WTC11 (cell line): Measurements from ENCODE around the gene MEGF11. TPM values are rescaled to one million over a fixed set of nuclear protein-coding genes. Genes with fewer than 3 reads are reported as not detected.

Experiments
- ATAC-seq: fragments of 200-7000 bp; cut with Tn5 transposase; 2 replicates; pipeline ENCODE4 v1.10.0; 2021; ENCODE audit warnings: mild to moderate bottlenecking, moderate library complexity
- CTCF ChIA-PET: fragments of 300-600 bp; sonication (Branson Sonifier 250); formaldehyde crosslinking; loops from one replicate; lab custom pipeline; 2021; ENCODE audit warnings: antibody characterized with exemption; lab: Charles Lee
- POLR2A ChIA-PET: fragments of 350-600 bp; sonication (Branson Sonifier 250); formaldehyde crosslinking; loops from one replicate; lab custom pipeline; 2021; ENCODE audit warnings: antibody characterized with exemption; lab: Charles Lee
- DNase-seq: peaks from one replicate; pipeline ENCODE4 v3.0.0; 2021; ENCODE audit warnings: low spot score
- H3K27ac Mint-ChIP-seq: 2 replicates; pipeline ENCODE4 v1.8.0; 2021; ENCODE audit warnings: mixed read lengths
- H3K27me3 Mint-ChIP-seq: 2 replicates; pipeline ENCODE4 v1.8.0; 2021; ENCODE audit warnings: low read depth, mild to moderate bottlenecking, moderate library complexity, mixed read lengths
- H3K36me3 Mint-ChIP-seq: 2 replicates; pipeline ENCODE4 v1.8.0; 2021; ENCODE audit warnings: mixed read lengths
- H3K4me1 Mint-ChIP-seq: 2 replicates; pipeline ENCODE4 v1.8.0; 2022; ENCODE audit warnings: mixed read lengths
- H3K4me3 Mint-ChIP-seq: 2 replicates; pipeline ENCODE4 v1.8.0; 2021; ENCODE audit warnings: mild to moderate bottlenecking, moderate library complexity, mixed read lengths
- H3K9me3 Mint-ChIP-seq: 2 replicates; pipeline ENCODE4 v1.8.0; 2021; ENCODE audit warnings: mixed read lengths
- CBFB ChIP-seq: sonication (generic); formaldehyde crosslinking; IDR thresholded peaks from 2 replicates; pipeline ENCODE4 v1.8.1; 2022; ENCODE audit warnings: mild to moderate bottlenecking, low read depth, missing genetic modification reagents
- CREB1 ChIP-seq: sonication (generic); formaldehyde crosslinking; IDR thresholded peaks from 2 replicates; pipeline ENCODE4 v1.8.0; 2023; ENCODE audit warnings: mild to moderate bottlenecking, missing genetic modification reagents
- ESRRA ChIP-seq: sonication (generic); formaldehyde crosslinking; IDR thresholded peaks from 2 replicates; pipeline ENCODE4 v1.8.1; 2022; ENCODE audit warnings: mild to moderate bottlenecking, missing genetic modification reagents, borderline replicate concordance
- GRHL2 ChIP-seq: fragments of 250-450 bp; sonication (Bioruptor Pico); IDR thresholded peaks from 2 replicates; pipeline ENCODE4 v1.8.0; 2022; ENCODE audit warnings: mild to moderate bottlenecking, moderate library complexity; ENCODE audit not compliant: insufficient replicate concordance, severe bottlenecking
- HMGA2 ChIP-seq: fragments of 250-450 bp; sonication (Bioruptor Pico); IDR thresholded peaks from 2 replicates; pipeline ENCODE4 v1.4.0; 2021; ENCODE audit warnings: mild to moderate bottlenecking, moderate library complexity
- TP53 ChIP-seq: sonication (generic); formaldehyde crosslinking; IDR thresholded peaks from 2 replicates; pipeline ENCODE4 v1.8.1; 2023; ENCODE audit warnings: mild to moderate bottlenecking, missing genetic modification reagents
- ZNF232 ChIP-seq: sonication (generic); formaldehyde crosslinking; IDR thresholded peaks from 2 replicates; pipeline ENCODE4 v1.8.0; 2022; ENCODE audit warnings: mild to moderate bottlenecking, missing genetic modification reagents
- ZNF263 ChIP-seq: sonication (generic); formaldehyde crosslinking; IDR thresholded peaks from 2 replicates; pipeline ENCODE4 v1.8.1; 2022; ENCODE audit warnings: low read depth, mild to moderate bottlenecking, moderate library complexity, missing genetic modification reagents
- ZNF396 ChIP-seq: fragments of 250-450 bp; sonication (Bioruptor Pico); IDR thresholded peaks from 2 replicates; pipeline ENCODE4 v1.8.0; 2021; ENCODE audit warnings: mild to moderate bottlenecking, moderate library complexity, borderline replicate concordance
- total RNA-seq: library from RNA; stranded (reverse); gene quantifications from 3 replicates; pipeline ENCODE4 v1.2.3, GENCODE V29; 2021
- TF ChIP-seq, protein P1 (sequence below): fragments of 250-450 bp; sonication (Bioruptor Pico); IDR thresholded peaks from 2 replicates; pipeline ENCODE4 v1.9.0; 2021; ENCODE audit warnings: moderate library complexity, mild to moderate bottlenecking, inconsistent platforms, borderline replicate concordance
- TF ChIP-seq, protein P2 (sequence below): sonication (generic); formaldehyde crosslinking; IDR thresholded peaks from 2 replicates; pipeline ENCODE4 v1.8.0; 2022; ENCODE audit warnings: mild to moderate bottlenecking, missing genetic modification reagents
- TF ChIP-seq, protein P3 (sequence below): sonication (generic); formaldehyde crosslinking; IDR thresholded peaks from 2 replicates; pipeline ENCODE4 v1.8.1; 2022; ENCODE audit warnings: missing genetic modification reagents, borderline replicate concordance
- TF ChIP-seq, protein P4 (sequence below): fragments of 250-450 bp; sonication (Bioruptor Pico); IDR thresholded peaks from 2 replicates; pipeline ENCODE4 v1.8.0; 2021; ENCODE audit warnings: mild to moderate bottlenecking
- TF ChIP-seq, protein P5 (sequence below): sonication (generic); formaldehyde crosslinking; conservative IDR thresholded peaks from 2 replicates; pipeline ENCODE4 v1.8.1; 2022; ENCODE audit warnings: mild to moderate bottlenecking, missing genetic modification reagents
- TF ChIP-seq, protein P6 (sequence below): sonication (generic); formaldehyde crosslinking; IDR thresholded peaks from 2 replicates; pipeline ENCODE4 v1.8.0; 2022; ENCODE audit warnings: mild to moderate bottlenecking, missing genetic modification reagents

The MEGF11 gene
- total RNA-seq, 1 experiment from 2014 or later: 3.3 TPM

DNA sequence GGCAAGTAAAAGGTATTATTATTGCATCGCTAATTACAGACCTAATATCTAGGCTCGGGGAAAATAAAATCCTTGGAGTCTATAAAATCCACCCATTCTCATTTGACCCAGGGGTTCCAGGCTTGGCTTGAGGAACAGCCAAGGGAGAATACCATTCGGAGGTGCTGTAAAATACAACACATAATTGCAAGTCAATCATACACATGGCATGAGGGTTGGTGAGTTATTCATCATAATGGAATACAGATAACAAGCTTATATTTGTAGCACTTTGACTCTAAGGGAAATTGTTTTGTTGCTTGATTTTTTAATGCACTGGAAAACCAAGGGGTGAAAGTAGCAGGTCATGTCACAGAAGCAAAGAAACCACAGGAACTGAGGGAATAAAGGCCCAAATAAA is 23.0 kb upstream of the MEGF11 start:
- CTCF ChIA-PET: no interaction called here
- TF ChIP-seq ESRRA (CRISPR knock-in tag): no peak
- no peak for TF ChIP-seq ZNF232 (CRISPR knock-in tag)
- TF ChIP-seq, protein P1, sequence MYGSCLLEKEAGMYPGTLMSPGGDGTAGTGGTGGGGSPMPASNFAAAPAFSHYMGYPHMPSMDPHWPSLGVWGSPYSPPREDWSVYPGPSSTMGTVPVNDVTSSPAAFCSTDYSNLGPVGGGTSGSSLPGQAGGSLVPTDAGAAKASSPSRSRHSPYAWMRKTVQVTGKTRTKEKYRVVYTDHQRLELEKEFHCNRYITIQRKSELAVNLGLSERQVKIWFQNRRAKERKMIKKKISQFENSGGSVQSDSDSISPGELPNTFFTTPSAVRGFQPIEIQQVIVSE: no peak
- TF ChIP-seq, all 79 proteins: peak for 0
- no peak overlapping the region for H3K27ac Mint-ChIP-seq
- no peaks in the 10 kb centered on the region for H3K27me3 Mint-ChIP-seq
- no peak overlapping the region for H3K4me3 Mint-ChIP-seq
- H3K9me3 Mint-ChIP-seq: peaks cover 15% of the 10 kb centered on the region
- DNase-seq (no peak), ATAC-seq (no peak)
- H3K4me1 Mint-ChIP-seq: peaks cover 10% of the 10 kb centered on the region; the same call in 1 of the 2 replicates
- POLR2A ChIA-PET: no interaction called here
- no peaks in the 10 kb centered on the region for H3K36me3 Mint-ChIP-seq

DNA sequence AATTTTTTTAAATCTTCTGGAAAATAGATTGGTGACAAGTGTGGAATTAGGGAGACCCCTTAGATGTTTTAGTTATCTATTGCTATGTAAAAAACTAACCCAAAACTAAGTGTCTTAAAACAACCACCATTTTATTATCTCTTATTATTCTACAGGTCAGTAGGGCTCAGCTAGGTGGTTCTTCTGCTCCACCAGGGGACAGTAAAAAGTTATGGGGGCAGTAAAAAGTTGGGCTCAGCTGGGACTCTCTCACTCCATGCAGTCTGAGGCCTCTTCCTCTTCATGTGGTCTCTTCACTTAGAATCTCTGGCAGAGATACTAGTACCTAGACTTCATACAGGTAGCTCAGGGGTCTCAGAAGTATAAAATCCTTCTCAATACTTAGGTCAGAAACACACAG is 21.8 kb upstream of the MEGF11 start:
- POLR2A ChIA-PET: interaction anchor here (0.6 kb wide), 1 partner anchor 297 kb away, joined by 4 read pairs; no protein-coding TSS in a partner anchor
- H3K27me3 Mint-ChIP-seq: no peaks in the 10 kb centered on the region
- peaks cover 5% of the 10 kb centered on the region; the same call in 1 of the 2 replicates for H3K4me1 Mint-ChIP-seq
- TF ChIP-seq, protein P2, sequence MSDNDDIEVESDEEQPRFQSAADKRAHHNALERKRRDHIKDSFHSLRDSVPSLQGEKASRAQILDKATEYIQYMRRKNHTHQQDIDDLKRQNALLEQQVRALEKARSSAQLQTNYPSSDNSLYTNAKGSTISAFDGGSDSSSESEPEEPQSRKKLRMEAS (CRISPR knock-in tag): no peak
- TF ChIP-seq ZNF263 (CRISPR knock-in tag) (no peak), CBFB (CRISPR knock-in tag) (no peak), TP53 (CRISPR knock-in tag) (no peak), HMGA2 (CRISPR knock-in tag) (no peak), GRHL2 (no peak), ZNF396 (CRISPR knock-in tag) (no peak)
- TF ChIP-seq, protein P3, sequence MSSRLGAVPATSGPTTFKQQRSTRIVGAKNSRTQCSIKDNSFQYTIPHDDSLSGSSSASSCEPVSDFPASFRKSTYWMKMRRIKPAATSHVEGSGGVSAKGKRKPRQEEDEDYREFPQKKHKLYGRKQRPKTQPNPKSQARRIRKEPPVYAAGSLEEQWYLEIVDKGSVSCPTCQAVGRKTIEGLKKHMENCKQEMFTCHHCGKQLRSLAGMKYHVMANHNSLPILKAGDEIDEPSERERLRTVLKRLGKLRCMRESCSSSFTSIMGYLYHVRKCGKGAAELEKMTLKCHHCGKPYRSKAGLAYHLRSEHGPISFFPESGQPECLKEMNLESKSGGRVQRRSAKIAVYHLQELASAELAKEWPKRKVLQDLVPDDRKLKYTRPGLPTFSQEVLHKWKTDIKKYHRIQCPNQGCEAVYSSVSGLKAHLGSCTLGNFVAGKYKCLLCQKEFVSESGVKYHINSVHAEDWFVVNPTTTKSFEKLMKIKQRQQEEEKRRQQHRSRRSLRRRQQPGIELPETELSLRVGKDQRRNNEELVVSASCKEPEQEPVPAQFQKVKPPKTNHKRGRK (CRISPR knock-in tag): no peak
- TF ChIP-seq, all 79 proteins: peak for 0
- ATAC-seq (no peak), DNase-seq (no peak)
- Mint-ChIP-seq H3K27ac (no peak overlapping the region), H3K36me3 (no peaks in the 10 kb centered on the region), H3K9me3 (peaks cover 15% of the 10 kb centered on the region), H3K4me3 (no peak overlapping the region)
- CTCF ChIA-PET: no interaction called here

DNA sequence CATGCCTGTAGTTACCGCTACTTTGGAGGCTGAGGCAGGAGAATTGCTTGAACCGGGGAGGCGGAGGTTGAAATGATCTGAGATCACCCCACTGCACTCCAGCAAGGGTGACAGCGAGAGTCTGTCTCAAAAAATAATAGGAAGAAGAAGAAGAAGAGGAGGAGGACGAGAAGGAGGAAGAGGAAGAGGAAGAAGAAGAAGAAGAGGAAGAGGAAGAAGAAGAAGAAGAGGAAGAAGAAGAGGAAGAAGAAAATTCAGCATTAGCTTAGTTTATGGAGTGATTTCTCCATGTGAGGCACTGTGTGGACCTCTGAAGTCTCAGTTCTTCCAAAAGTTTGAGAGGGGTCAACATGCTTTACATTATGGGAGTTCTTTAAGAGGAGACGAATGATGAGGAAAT is 17.4 kb upstream of the MEGF11 start:
- no peak overlapping the region for H3K4me3 Mint-ChIP-seq
- DNase-seq: no peak
- TF ChIP-seq, protein P4, sequence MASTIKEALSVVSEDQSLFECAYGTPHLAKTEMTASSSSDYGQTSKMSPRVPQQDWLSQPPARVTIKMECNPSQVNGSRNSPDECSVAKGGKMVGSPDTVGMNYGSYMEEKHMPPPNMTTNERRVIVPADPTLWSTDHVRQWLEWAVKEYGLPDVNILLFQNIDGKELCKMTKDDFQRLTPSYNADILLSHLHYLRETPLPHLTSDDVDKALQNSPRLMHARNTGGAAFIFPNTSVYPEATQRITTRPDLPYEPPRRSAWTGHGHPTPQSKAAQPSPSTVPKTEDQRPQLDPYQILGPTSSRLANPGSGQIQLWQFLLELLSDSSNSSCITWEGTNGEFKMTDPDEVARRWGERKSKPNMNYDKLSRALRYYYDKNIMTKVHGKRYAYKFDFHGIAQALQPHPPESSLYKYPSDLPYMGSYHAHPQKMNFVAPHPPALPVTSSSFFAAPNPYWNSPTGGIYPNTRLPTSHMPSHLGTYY (CRISPR knock-in tag): no peak
- TF ChIP-seq CREB1: no peak
- TF ChIP-seq, protein P3 (CRISPR knock-in tag): no peak
- TF ChIP-seq, protein P5, sequence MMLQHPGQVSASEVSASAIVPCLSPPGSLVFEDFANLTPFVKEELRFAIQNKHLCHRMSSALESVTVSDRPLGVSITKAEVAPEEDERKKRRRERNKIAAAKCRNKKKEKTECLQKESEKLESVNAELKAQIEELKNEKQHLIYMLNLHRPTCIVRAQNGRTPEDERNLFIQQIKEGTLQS (CRISPR knock-in tag): no peak
- TF ChIP-seq, protein P6, sequence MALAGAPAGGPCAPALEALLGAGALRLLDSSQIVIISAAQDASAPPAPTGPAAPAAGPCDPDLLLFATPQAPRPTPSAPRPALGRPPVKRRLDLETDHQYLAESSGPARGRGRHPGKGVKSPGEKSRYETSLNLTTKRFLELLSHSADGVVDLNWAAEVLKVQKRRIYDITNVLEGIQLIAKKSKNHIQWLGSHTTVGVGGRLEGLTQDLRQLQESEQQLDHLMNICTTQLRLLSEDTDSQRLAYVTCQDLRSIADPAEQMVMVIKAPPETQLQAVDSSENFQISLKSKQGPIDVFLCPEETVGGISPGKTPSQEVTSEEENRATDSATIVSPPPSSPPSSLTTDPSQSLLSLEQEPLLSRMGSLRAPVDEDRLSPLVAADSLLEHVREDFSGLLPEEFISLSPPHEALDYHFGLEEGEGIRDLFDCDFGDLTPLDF (CRISPR knock-in tag): no peak
- CTCF ChIA-PET: no interaction called here
- H3K36me3 Mint-ChIP-seq: no peaks in the 10 kb centered on the region
- no peak overlapping the region for H3K27ac Mint-ChIP-seq
- POLR2A ChIA-PET: no interaction called here
- ATAC-seq: no peak
- peaks cover 11% of the 10 kb centered on the region for H3K4me1 Mint-ChIP-seq
- no peaks in the 10 kb centered on the region for H3K27me3 Mint-ChIP-seq
- H3K9me3 Mint-ChIP-seq: peaks cover 15% of the 10 kb centered on the region
